HG03354 (cell line): ENCODE results near the gene HSD17B4.
A peak's percentile ranks its signal among the peaks of the same experiment; 100 is the strongest.
"Not testable (repeated sequence)": the region's sequence is repeated elsewhere in the genome, so short reads cannot be mapped to it uniquely, and the experiment has no call there.

Experiments used
- ATAC-seq: cut with Tn5 transposase; IDR thresholded peaks from one replicate; pipeline ENCODE4 v1.9.1; 2021; ENCODE audit warnings: mild to moderate bottlenecking; ENCODE audit not compliant: unreplicated experiment, poor library complexity, severe bottlenecking

Gene HSD17B4

GRCh38 chr5:119452373-119453039, at the start of gene HSD17B4:
Gene HSD17B4 (plus strand): TSS chr5:119452497. CDS start chr5:119452576, 79 bp downstream.
- ATAC-seq: peak; percentile 98

DNA sequence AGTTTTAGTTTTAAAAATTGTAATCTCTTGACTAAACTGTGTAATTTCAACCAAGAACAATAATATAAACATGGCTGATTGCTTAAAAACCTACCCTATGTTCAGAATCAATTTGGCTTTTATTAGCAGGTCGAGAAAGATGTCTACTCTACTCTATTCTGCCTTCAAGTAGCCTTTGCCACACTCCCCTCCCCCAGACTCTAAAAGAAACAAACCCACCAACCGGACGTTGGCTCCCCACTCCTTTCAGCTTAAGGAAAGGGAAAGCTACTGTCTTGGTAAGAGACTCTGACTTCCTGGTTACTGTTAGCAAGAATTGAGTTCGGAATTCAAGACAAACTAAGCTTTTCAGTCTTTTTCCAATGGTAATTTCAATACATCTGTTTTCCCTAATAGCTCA, 49.7 kb upstream of the HSD17B4 start:
- no peak for ATAC-seq

DNA sequence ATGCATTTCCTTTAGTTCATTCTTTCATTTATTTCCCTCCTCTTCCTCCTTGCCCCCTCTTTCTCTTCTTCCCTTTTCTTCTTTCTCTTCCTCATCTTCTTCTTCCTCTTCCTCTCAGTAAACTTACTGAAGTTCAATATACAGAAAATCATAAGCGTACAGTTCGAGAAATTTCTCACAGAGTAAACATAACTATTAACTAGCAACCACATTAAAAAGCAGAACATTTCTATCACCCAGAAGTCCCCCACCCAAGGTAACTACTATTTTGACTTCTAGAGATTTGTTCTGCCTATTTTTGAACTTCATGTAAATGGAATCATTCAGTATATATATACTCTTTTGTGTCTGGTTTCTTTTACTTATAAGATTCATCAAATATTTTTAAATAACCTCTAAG, 48.3 kb upstream of the HSD17B4 start:
- no peak for ATAC-seq

GRCh38 chr5:119405419-119405818, 46.9 kb upstream of the HSD17B4 start:
- peak; percentile 37 for ATAC-seq

DNA sequence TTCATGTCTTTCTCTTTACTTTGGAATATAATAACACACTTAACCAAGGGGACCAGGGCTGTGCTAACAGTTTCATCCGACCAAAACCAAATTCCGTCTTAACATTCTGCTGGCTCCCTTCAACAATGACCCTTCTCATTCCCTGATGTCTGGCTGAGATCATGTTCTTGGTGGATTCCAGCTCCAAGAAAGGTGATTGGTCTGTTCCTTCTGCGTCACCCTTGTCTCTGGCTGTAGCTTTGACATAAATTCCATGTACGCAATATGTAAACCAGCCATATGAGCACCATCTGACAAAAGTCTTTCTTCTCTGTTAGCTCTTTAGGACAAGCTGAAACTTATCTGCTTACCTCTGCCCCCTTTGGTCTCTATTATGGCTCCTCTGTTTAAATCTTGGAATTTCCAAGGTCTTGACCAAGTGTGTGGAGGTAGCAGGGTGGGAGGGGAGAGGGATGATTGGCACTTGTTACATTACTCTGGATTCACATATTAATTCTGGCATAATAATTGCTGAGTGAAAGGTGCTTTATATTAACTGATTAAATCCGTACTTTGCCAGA, 45.7 kb upstream of the HSD17B4 start:
- ATAC-seq: no peak

GRCh38 chr5:119409235-119409815, 43.0 kb upstream of the HSD17B4 start:
- no peak for ATAC-seq

GRCh38 chr5:119410448-119411159, 41.7 kb upstream of the HSD17B4 start:
- peak; percentile 34 for ATAC-seq

DNA sequence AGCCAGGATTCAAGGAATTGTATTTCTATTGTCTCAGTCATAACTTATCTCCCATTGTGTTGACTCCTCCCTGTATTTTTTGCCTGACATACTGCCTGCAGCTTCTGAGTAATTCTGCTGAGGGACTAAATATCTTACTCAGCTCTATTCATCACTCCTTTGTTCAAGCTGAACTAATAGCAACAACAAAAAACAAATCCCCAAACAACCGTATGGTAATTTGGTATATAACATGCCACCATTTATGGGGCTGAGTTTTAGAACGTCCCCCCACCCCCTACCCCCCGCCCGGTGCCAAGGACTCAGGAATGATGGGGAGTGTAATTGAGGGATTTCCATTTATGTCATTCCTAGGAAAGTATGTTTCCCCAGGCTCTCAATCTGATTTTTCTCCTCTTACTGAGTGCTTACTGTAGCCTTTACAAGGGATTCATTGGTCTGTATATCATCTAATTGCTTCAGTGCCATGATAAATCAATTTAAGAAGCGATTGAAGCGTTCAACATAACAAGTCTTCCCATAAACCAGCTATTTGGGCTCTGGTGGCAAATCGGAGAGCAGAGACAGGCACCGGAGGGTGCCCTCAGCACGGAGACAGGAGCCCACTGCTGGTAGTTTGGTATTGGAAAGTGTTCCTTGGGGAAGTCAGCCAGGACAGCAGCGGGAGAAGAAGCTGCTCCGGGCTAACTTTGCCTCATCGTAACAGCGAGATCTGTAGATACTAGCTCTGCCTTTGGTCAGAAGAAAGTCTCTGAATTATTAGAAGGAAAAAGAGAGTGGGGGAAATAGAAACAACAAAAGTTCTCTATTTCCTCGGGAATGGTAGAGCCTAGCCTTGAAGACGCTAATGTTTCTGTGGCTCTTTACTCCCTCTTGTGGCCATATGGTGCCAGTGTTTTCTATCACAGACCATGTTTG, 40.7 kb upstream of the HSD17B4 start:
- ATAC-seq: peak; percentile 81

DNA sequence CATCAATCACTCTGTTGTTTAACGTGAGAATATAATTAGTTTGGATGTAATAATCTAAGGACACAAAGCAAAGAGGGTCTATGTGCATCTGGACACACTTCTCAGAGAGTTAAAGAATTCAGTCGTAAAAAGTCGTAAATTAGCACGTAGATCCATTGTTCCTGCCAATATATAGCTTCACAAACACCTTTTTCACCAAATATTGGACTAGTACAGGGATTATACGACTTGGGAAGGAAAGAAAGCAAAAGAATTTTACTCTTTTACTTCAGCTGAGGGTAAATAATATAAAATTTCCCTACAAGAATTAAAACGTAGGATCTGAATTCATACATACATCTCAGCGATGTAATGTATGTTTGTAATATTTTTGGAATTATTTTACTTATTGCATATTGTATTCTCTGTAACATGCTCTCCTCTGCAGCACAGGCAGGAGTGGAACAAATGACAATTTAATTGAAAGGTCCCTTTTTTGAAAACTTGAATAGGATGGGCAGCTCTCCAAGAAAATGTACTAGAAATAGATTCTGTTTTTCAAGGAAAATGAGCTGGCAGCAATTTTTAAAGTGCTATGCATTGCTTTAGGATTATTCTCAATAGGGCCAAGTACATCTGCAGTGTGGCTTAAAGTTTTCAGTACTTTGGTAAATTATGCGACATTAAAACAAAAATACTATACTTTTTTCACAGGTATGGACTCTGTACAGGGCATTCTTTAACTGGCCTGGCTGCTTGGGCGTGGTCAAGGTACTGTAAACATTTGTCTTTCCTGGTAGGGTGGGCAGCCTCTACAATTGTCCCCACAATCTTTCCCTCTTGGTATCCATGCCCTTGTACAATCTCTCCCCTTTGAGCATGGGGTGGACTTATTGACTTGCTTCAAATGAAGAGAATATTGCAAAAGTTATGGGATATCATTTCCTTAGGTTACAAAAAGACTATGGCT, 39.7 kb upstream of the HSD17B4 start:
- ATAC-seq: no peak

- not testable (repeated sequence) for ATAC-seq
Measured at GRCh38 chr5:119414124-119414734, 38.1 kb upstream of the HSD17B4 start.

DNA sequence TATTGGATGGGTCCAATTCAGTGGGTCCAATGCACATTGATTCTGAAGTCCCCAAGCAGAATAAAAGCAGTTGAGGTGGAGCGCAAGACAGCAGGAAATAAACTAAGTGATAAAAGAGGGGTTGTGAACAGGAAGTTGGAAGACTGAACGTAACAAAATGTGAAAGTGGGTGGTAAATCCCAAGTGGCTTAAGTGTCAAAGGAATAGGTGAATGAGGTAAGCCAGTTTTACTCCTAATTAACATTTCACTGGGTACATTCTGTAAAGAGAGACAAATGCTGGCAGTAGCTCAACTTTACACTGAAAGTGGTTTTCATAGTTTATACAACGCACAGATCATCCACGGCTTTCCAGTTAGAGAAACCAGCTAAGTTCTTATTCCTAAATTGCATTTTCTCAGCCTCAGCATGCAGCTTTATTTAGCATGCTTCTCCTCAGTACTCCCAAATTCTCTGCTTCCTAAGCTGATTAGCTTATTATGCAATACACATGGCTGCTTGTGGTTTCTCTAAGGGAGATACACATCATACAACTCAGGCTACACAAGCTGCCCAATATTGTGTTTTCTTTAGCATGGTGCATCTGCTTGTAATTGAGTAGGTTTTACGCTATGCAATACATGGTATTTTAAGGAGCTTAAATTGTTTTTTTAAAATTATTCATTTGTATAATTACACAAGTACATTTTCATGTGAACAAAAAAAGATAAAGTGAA, 34.2 kb upstream of the HSD17B4 start:
- no peak for ATAC-seq

DNA sequence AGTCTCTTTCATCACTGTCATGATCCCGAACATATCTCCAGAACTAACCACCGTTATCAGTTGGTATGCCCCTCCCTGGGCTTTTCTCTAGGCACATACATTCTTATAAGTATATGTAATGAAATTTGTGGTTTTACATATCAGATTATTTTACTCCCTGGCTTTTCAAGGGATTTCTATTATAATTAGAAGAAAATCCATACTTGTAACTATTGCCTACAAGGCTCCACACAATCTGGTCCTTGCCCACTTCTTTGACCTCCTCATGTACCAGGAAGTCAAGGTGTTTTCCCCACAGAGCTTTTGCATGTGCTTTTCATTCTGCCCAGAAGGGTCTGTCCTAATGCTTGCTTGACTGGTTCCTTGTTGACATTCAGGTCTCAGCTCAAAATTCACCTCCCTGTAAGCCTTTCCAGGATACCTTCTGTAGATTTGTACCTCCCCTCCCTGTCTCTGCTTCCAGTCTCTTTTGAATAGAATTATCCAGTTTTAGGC, 33.6 kb upstream of the HSD17B4 start:
- peak; percentile 81 for ATAC-seq

- ATAC-seq: no peak
Measured at GRCh38 chr5:119420169-119420568, 32.1 kb upstream of the HSD17B4 start.

DNA sequence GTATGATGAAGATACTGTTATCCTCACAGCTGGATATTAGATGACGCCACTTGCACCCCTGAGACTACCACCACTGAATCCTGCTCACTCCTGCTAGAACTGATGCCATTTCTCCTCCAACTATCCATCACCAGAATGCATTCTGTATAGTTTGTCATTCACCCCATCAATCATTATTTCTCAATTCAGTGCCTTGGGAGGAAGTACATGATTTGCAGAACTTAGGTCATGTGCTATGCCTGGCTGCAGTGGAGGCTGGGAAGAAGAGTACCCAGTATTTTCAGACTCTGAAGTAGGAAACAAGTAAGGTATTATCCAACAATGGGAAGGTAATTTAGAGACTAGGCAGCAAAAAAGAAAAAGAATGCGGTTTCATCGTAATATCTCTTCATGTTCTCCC, 26.2 kb upstream of the HSD17B4 start:
- no peak for ATAC-seq

GRCh38 chr5:119427060-119427459, 25.2 kb upstream of the HSD17B4 start:
- no peak for ATAC-seq

DNA sequence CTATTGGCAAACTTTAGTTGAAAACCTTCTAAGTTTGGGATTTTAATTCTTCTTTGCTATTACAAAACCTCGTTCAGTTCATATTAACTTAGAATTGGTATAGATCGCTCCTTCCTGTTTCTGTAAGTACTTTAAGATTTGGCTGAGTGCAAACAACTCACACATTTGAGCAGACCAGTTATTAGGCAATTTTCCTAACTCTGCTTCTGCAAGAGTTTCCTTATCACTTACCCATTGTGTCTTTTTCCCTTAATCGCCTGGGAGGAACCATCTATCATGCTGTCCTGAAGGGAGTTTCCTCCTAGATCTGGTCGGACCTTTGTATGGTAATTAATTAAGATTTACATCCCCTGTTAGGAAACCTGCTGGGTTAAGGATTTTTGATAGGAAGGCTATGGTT, 24.7 kb upstream of the HSD17B4 start:
- ATAC-seq: not testable (repeated sequence)

DNA sequence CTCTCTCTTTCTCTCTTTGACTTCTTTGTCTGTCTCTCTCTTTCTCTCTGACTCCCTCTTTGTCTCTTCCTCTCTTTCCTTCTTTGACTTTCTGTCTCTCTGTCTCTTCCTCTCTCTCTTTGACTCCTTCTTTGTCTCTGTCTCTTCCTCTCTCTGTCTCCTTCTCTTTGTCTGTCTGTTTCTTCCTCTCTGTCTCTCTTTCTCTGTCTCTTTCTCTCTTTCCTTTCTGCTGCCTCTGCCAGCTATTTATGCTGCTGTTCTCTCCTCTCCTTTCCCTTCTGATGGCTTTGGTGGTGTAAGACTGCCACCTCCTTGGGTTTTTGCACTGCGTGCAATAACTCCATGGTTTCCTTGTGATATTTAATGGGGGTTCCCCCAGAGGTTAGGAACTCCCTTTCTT, 24.1 kb upstream of the HSD17B4 start:
- ATAC-seq: not testable (repeated sequence)
